CD4-positive, alpha-beta T cell treated with Interferon gamma for 1 hour (primary cell): Measurements from ENCODE around the gene SDR39U1.
"Not testable (repeated sequence)": the region's sequence is repeated elsewhere in the genome, so short reads cannot be mapped to it uniquely, and the experiment has no call there.

Source experiments
- DNase-seq: peaks from one replicate; pipeline ENCODE4 v3.0.0-alpha.2; 2020

The SDR39U1 gene

GRCh38 chr14:24442240-24443052 lies at the start of gene SDR39U1:
TSS of gene SDR39U1 (minus strand) at chr14:24442776. CDS start at chr14:24442769, 7 bp downstream.
- DNase-seq, result peak; percentile 99

- DNase-seq, result not testable (repeated sequence)
Measured at GRCh38 chr14:24491586-24492408, 49.2 kb upstream of the SDR39U1 start.

- DNase-seq, result no peak
Measured at GRCh38 chr14:24483604-24484252, 41.2 kb upstream of the SDR39U1 start.

GRCh38 chr14:24482699-24483303 lies 40.2 kb upstream of the SDR39U1 start:
- DNase-seq, result not testable (repeated sequence)

- DNase-seq, result peak; percentile 53
Measured at GRCh38 chr14:24481622-24482324, 39.2 kb upstream of the SDR39U1 start.

- not testable (repeated sequence) for DNase-seq
Measured at GRCh38 chr14:24479999-24480398, 37.4 kb upstream of the SDR39U1 start.

- DNase-seq, result no peak
Measured at GRCh38 chr14:24475261-24475660, 32.7 kb upstream of the SDR39U1 start.

- no peak for DNase-seq
Measured at GRCh38 chr14:24473211-24473610, 30.6 kb upstream of the SDR39U1 start.

GRCh38 chr14:24470450-24470849 lies 27.9 kb upstream of the SDR39U1 start:
- DNase-seq, result not testable (repeated sequence)

- no peak for DNase-seq
Measured at GRCh38 chr14:24465805-24466204, 23.2 kb upstream of the SDR39U1 start.

- no peak for DNase-seq
Measured at GRCh38 chr14:24465368-24465767, 22.8 kb upstream of the SDR39U1 start.

- DNase-seq, result no peak
Measured at GRCh38 chr14:24463884-24464785, 21.6 kb upstream of the SDR39U1 start.

GRCh38 chr14:24463017-24463883 lies 20.7 kb upstream of the SDR39U1 start:
- no peak for DNase-seq

- DNase-seq, result no peak
Measured at GRCh38 chr14:24461336-24461735, 18.8 kb upstream of the SDR39U1 start.

GRCh38 chr14:24459331-24459730 lies 16.8 kb upstream of the SDR39U1 start:
- no peak for DNase-seq

- no peak for DNase-seq
Measured at GRCh38 chr14:24458736-24459135, 16.2 kb upstream of the SDR39U1 start.

GRCh38 chr14:24456980-24457379 lies 14.4 kb upstream of the SDR39U1 start:
- no peak for DNase-seq

- not testable (repeated sequence) for DNase-seq
Measured at GRCh38 chr14:24450828-24451227, 8.3 kb upstream of the SDR39U1 start.

- no peak for DNase-seq
Measured at GRCh38 chr14:24443053-24443665, 583 bp upstream of the SDR39U1 start.

GRCh38 chr14:24441904-24442239 lies 704 bp downstream of the SDR39U1 start:
- DNase-seq, result no peak
